Stimulated activated CD8-positive, alpha-beta memory T cell treated with anti-CD3 and anti-CD28 coated beads, Interleukin-12 subunit alpha, Interleukin-12 subunit beta, amount 100 ng/mL, for 4 hours (primary cell): Measurements from ENCODE around the gene LRP5.
"Not testable (repeated sequence)": the region's sequence is repeated elsewhere in the genome, so short reads cannot be mapped to it uniquely, and the experiment has no call there.

Experiments
- DNase-seq: peaks from one replicate; pipeline ENCODE4 v3.0.0-alpha.2; 2020; ENCODE audit warnings: low read depth

Gene LRP5

DNA sequence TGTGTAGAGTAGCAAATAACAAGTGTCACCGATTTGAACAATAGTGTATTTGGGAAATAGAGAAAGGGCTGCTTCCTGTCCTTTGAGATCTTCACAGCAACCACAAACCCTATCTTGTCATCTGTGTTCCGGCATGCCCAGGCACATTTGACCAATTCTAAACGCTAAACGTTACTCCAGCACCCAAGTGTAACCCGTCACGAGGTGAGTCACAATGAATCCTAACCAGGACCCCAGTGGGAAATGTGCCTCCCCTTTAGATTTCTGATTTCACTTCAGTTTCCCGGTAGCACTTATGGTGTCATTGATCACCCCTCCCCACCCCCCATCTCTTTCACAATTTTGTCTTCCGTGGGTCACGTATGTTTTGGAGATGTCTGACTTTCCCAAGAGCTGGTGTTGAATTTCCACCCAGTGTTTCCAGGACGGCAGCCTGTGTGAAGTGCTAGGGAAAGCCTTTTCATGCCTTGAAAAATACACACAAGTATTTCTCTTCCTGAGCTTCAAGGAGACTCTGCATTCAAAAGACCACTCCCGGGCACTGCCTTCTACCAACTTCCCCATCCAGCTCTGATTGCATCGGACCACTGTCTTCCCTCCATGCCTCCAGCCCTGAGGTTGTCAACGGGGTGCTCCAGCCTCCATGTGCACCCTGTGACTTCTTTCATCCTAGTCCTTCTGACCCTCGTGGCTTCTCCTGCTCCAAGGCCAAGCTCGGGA, 30.1 kb upstream of the LRP5 start:
- DNase-seq = no peak

DNA sequence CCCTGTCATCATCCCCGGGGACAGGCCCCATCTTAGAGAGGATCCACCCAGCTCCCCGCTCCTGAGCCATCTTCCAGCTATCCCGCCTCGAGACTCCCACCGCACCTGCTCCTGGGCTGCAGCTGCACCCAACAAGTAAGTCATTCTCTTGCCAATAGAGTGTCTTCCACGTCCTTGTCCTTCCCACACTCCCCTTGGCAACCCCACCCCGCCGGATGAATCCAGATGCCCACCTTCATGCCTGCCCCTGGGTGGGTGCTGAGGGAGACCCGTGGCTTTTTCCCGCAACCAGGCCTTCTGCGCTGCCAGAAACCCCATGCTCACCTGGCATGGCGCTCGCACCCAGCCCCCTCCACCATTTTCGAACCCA, 29.5 kb upstream of the LRP5 start:
- DNase-seq = no peak

DNA sequence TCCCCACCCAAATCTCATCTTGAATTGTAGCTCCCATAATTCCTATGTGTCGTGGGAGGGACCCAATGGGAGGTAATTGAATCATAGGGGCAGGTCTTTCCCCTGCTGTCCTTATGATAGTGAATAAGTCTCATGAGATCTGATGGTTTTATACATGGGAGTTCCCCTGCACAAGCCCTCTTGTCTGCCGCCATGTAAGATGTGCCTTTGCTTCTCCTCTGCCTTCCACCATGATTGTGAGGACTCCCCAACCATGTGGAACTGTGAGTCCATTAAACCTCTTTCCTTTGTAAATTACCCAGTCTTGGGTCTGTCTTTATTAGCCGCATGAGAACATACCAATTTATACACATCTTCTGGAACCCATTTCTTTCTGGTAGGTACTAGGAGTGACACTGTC, 27.8 kb upstream of the LRP5 start:
- not testable (repeated sequence) for DNase-seq

DNA sequence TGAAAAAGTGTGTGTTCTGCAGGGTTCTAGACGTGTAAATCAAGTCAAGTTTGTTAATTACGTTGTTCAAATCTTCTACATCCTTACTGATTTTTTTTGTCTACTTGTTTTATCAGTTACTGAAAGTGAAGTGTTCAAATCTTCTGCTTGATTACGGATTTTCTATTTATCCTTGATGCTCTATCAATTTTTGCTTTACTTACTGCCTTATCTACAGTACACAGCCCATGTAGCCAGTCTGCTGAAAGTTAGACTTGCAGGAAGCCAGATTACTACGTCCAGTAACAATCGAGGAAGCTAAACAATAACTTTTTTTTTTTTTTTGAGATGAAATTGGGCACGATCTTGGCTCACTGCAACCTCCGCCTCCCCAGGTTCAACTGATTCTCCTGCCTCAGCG, 25.0 kb upstream of the LRP5 start:
- DNase-seq = no peak

DNA sequence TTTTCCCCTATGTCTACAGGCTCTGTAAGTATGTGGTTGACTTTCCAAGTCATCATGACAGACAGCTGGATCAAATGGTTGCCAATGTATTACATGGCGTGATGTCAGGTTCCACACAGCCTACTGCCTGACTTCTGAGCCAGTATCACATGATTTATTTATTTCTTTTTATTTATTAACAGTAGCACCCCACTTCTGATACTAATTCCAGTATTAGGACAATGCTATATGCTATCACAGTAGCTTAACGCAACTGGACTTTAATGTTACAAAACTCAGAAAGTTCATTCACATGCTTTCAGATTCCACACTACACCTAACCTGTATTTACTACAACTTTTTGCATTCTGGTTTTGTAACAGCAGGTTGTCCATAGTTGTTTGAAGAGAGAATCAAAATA, 22.9 kb upstream of the LRP5 start:
- no peak for DNase-seq

- no peak for DNase-seq
Observed at GRCh38 chr11:68293708-68294107, 18.7 kb upstream of the LRP5 start.

- DNase-seq = no peak
Observed at GRCh38 chr11:68295271-68295670, 17.1 kb upstream of the LRP5 start.

- DNase-seq = no peak
Observed at GRCh38 chr11:68295940-68296339, 16.5 kb upstream of the LRP5 start.

DNA sequence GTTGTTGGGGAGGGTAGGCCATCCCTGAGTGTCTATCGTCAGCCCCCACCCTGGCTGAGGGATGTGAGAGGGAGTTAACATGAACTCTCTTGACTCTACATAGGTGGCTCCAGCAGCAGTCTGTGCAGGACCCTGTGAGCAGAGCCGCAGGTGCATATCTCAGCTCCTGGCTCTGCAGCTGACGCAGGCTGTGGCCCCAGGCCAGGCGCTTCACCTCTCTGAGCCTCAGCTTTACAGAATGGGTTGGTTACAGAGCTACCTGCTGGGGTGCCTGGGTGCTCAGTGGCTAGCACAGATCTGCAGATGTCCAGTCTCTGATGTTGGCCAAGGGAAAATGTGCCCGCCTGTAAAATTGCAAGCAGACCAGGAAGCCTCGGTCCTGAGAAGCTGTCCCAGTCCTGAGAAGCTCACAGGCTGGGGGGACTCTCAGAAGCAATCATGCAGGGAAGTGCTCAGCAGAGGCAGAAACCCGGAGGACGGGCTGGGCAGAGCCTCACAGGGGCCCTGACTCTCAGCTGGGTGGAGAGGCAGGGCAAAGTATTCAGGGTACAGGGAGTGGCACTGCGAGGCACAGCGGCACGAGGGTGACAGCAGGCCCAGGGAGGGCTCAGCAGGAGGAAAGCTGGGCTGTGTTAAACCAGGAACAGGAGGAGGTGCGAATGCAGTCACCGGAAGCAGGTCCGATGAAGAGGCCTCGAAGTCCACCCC, 15.9 kb upstream of the LRP5 start:
- no peak for DNase-seq

DNA sequence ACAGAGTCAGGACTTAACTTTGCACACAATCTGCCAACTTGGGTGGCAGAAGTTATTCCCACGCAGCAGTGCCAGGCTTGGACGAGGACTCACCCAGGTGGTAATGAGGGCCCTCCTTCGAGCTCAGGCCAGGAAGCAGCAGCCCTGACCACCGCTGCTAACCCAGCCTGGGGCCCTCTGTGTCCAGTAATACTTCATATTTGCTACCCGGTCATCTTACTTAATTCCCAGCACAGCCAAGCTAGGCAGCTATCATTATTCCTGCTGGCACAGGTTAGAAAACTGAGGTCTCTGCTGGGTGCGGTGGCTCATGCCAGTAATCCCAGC, 15.4 kb upstream of the LRP5 start:
- no peak for DNase-seq

- no peak for DNase-seq
Observed at GRCh38 chr11:68297494-68297811, 14.9 kb upstream of the LRP5 start.

DNA sequence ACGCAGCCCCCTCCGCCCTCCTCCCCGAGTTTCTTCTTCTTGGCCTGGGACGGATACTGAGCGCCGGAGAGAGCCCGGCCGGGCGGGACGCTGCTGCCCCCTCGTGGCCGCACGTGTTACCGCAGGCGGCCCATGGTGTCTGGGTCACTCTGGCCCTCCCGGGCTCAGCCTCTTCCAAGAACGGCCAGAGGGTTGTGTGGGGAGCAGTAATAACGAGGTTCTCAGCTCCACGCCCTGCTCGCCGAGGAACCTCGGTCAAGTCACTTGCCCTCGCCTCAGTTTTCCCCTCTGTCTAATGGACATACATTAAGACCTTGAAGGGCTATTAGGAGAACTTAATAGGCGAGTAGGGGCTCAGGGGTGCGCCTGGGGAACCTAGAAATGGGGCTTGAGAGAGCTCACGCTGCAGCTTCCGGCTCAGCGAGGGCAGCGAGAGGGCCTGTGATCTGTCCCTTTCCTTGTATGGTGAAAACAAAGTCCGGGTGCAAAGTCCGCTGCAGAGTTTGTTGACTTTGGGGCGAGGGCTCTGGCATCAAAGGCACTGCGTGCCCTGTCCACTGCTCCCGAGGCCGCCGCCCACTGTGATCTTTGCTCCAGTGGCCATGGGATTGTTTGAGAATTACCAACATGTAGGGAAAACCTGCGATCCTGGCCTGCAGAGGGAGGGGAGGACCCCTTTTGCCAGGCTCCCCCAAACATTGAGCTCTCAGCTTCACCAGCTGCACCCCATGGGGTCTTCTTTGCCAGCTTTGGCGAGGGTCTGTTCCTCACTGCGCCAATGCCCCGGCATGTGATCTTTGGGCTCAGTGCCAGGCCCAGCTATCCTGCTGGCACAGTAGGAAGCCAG, 14.4 kb upstream of the LRP5 start:
- DNase-seq = peak; percentile 47

GRCh38 chr11:68298659-68299516, 13.5 kb upstream of the LRP5 start:
- no peak for DNase-seq

GRCh38 chr11:68299517-68299879, 12.9 kb upstream of the LRP5 start:
- not testable (repeated sequence) for DNase-seq

GRCh38 chr11:68300076-68300830, 12.1 kb upstream of the LRP5 start:
- no peak for DNase-seq

- no peak for DNase-seq
Observed at GRCh38 chr11:68302256-68302655, 10.1 kb upstream of the LRP5 start.

DNA sequence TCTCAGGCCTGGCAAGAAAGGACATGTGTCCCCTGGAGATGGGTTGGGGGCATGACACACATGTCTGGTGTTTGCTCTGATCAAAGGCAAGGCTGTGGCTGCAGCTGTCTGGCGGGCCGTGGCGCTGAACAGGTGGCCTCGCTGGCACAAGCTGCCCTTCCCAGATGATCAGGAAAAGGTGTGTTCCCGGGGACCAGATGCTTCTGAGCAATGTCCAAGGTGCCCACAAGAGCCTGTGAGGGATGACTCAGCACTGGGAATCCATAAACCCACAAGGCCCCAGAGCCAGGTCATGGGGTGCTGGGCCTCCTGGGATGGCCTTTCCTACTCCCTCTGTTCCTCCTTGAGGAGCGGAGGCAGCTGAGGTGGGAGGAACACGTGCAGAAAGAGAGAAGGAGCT, 9.7 kb upstream of the LRP5 start:
- no peak for DNase-seq

DNA sequence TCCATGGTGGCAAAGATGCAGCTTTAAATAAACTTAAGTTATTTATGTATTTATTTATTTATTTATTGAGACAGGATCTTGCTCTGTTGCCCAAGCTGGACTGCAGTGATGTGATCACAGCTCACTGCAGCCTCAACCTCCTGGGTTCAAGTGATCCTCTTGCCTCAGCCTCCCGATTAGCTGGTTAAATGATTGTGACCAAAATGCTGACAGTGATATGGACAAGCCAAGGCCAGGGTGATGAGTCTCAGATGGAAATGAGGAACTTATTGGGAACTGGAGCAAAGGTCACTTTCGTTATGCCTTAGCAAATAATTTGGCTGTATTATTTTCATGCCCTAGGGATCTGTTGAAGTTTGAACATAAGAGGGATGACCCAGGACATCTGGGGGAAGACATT, 9.3 kb upstream of the LRP5 start:
- no peak for DNase-seq

DNA sequence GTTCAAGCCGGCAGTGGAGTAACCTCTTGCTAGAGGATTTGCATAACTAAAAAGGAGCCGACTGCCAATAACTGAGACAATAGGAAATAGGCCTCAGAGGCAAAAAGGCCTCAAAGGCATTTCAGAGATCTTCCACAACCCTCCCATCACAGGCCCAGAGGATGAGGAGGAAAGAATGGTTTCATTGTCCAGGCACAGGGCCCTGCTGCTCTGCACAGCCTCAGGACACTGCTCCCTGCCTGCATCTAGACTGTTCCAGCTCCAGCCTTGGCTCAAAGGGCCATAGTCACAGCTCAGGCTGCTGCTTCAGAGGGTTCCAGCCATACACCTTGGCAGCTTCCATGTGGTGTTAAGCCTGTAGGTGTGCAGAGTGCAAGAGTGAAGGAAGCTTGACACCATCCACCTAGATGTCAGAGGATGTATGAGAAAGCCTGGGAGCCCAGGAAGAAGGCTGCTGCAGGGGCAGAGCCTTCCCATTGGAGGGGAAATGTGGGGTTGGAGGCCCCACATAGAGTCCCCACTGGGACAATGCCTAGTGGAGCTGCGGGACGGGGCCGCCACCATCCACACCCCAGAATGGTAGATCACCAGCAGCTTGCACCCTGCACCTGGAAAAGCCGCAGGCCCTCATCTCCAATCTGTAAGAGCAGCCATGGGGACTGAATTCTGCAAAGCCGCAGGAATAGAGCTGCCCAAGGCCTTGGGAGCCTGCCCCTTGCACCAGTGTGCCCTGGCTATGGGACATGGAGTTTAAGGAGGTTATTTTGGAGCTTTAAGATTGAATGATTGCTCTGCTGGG, 8.2 kb upstream of the LRP5 start:
- no peak for DNase-seq

DNA sequence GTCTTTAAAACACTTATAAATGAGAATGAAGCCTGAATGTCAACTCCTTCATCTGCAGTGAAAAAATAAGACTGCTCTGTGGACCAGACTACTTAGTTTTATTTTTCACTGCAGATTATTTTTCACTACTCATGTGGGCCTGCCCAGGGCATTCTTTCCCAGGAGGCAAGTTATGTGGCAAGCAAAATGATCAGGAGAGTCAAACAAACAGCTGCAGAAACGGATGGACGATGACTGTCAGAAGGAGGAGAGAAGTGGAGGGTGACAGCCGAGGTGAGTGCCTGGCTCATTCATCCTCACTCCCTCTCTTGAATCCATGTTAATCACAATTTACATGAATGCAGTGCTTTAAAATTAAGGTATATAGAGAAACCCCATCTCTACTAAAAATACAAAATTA, 5.8 kb upstream of the LRP5 start:
- DNase-seq = no peak

- DNase-seq = no peak
Observed at GRCh38 chr11:68308068-68308467, 4.3 kb upstream of the LRP5 start.
